ENCODE results near the gene METTL23.
"Not testable (repeated sequence)": the region's sequence is repeated elsewhere in the genome, so short reads cannot be mapped to it uniquely, and the experiment has no call there.

The METTL23 gene

GRCh38 chr17:76716839-76717215, 9.8 kb upstream of the METTL23 start:
- no peak for TF ChIP-seq CTCF (conservative IDR thresholded peaks at IDR 0.05; ENCODE audit: low read length)

GRCh38 chr17:76718516-76718915, 8.1 kb upstream of the METTL23 start:
- no peak overlapping the region for H3K4me3 ChIP-seq (ENCODE audit: low read length)
- no peak for DNase-seq (ENCODE audit: low read depth)
- no peak for TF ChIP-seq CTCF (conservative IDR thresholded peaks at IDR 0.05; ENCODE audit: low read length)

More at GRCh38 chr17:76716839-76717215, 9.8 kb upstream of the METTL23 start:
- peak overlapping the region; percentile 45 for H3K4me3 ChIP-seq (ENCODE audit: low read length)
- DNase-seq (ENCODE audit: low read depth): peak; percentile 98

- TF ChIP-seq CTCF (conservative IDR thresholded peaks at IDR 0.05; ENCODE audit: low read length): no peak
- H3K4me3 ChIP-seq (ENCODE audit: low read length): no peak overlapping the region
- no peak for DNase-seq (ENCODE audit: low read depth)
Measured at GRCh38 chr17:76720211-76720610, 6.4 kb upstream of the METTL23 start.

- no peak for DNase-seq (ENCODE audit: low read depth)
- no peak overlapping the region for H3K4me3 ChIP-seq (ENCODE audit: low read length)
- no peak for TF ChIP-seq CTCF (conservative IDR thresholded peaks at IDR 0.05; ENCODE audit: low read length)
Measured at GRCh38 chr17:76720941-76721340, 5.7 kb upstream of the METTL23 start.

GRCh38 chr17:76721463-76721862, 5.2 kb upstream of the METTL23 start:
- DNase-seq (ENCODE audit: low read depth): no peak
- TF ChIP-seq CTCF (conservative IDR thresholded peaks at IDR 0.05; ENCODE audit: low read length): no peak
- H3K4me3 ChIP-seq (ENCODE audit: low read length): no peak overlapping the region

- DNase-seq (ENCODE audit: low read depth): no peak
- no peak for TF ChIP-seq CTCF (conservative IDR thresholded peaks at IDR 0.05; ENCODE audit: low read length)
- H3K4me3 ChIP-seq (ENCODE audit: low read length): no peak overlapping the region
Measured at GRCh38 chr17:76722279-76722678, 4.4 kb upstream of the METTL23 start.

- not testable (repeated sequence) for H3K4me3 ChIP-seq (ENCODE audit: low read length); DNase-seq (ENCODE audit: low read depth)
Measured at GRCh38 chr17:76722977-76723376, 3.7 kb upstream of the METTL23 start.

- TF ChIP-seq CTCF (conservative IDR thresholded peaks at IDR 0.05; ENCODE audit: low read length): no peak
- peak overlapping the region; percentile 15; the same call in 1 of the 2 replicates for H3K4me3 ChIP-seq (ENCODE audit: low read length)
- no peak for DNase-seq (ENCODE audit: low read depth)
Measured at GRCh38 chr17:76723812-76724211, 2.8 kb upstream of the METTL23 start.

Measured in AG10803 (cell line).